BJ (cell line): ENCODE measurements around the gene IL1RL2. TPM values are rescaled to one million over a fixed set of nuclear protein-coding genes. Genes with fewer than 3 reads are reported as not detected.

Source experiments
- CTCF ChIA-PET: fragments of 350-600 bp; formaldehyde crosslinking; extraction: SDS; loops from one replicate; lab custom pipeline; 2021; ENCODE audit warnings: antibody characterized with exemption, inconsistent platforms; lab: Yijun Ruan, JAX
- POLR2A ChIA-PET: fragments of 300-600 bp; sonication (Branson Sonifier 250); formaldehyde crosslinking; extraction: SDS; loops from one replicate; lab custom pipeline; 2021; ENCODE audit warnings: antibody characterized with exemption; lab: Charles Lee
- DNase-seq: peaks from one replicate; pipeline ENCODE4 v3.0.0-alpha.2; 2011; ENCODE audit warnings: low read depth
- H3K27me3 ChIP-seq: 2 replicates; pipeline ENCODE4 v1.6.0; 2011; ENCODE audit warnings: low read length; ENCODE audit not compliant: control insufficient read depth, insufficient read depth
- H3K36me3 ChIP-seq: 2 replicates; pipeline ENCODE4 v1.5.1; 2011; ENCODE audit warnings: low read length; ENCODE audit not compliant: control insufficient read depth, insufficient read depth
- H3K4me3 ChIP-seq: 2 replicates; pipeline ENCODE4 v1.5.1; 2011; ENCODE audit warnings: low read depth, mild to moderate bottlenecking, control low read depth, low read length
- CTCF ChIP-seq: IDR thresholded peaks from 2 replicates; pipeline ENCODE4 v1.5.1; 2011; ENCODE audit warnings: low read depth, mild to moderate bottlenecking, control low read depth, inconsistent platforms, low read length, moderate library complexity; ENCODE audit not compliant: insufficient read depth
- polyA plus RNA-seq: library from polyadenylated mRNA; depleted of rRNA; stranded (reverse); fragments of >200 nt; gene quantifications from 2 replicates; pipeline ENCODE4 v1.2.3, GENCODE V29; 2011

Gene IL1RL2
- polyA plus RNA-seq, 1 experiment, result 0.09 TPM

GRCh38 chr2:102141011-102141943 is 45.5 kb upstream of the IL1RL2 start:
- no peak for TF ChIP-seq CTCF
- peak; percentile 91 for DNase-seq
- CTCF ChIA-PET, result interaction anchor here (0.6 to 2.2 kb wide), 10 partner anchors 11 to 186 kb away, joined by 3 to 9 read pairs (median 3); no protein-coding TSS in a partner anchor
- H3K4me3 ChIP-seq, result peak overlapping the region; percentile 55
- no peaks in the 10 kb centered on the region for H3K27me3 ChIP-seq
- POLR2A ChIA-PET, result interaction anchor here (0.6 to 1.5 kb wide), 4 partner anchors 77 to 378 kb away, joined by 3 to 5 read pairs (median 4); no protein-coding TSS in a partner anchor
- peaks cover 8% of the 10 kb centered on the region for H3K36me3 ChIP-seq

GRCh38 chr2:102141970-102142828 is 44.6 kb upstream of the IL1RL2 start, which contains the start of gene IL1R1:
IL1R1 (plus strand) TSS chr2:102142746; CDS start chr2:102157725, 14,979 bp downstream.
- no peaks in the 10 kb centered on the region for H3K27me3 ChIP-seq
- CTCF ChIA-PET, result interaction anchor here (0.6 to 2.2 kb wide), 13 partner anchors 12 to 186 kb away, joined by 3 to 9 read pairs (median 3); no protein-coding TSS in a partner anchor
- TF ChIP-seq CTCF, result no peak

GRCh38 chr2:102142829-102143449 is 43.9 kb upstream of the IL1RL2 start:
- peaks cover 13% of the 10 kb centered on the region for H3K36me3 ChIP-seq
- H3K4me3 ChIP-seq, result peak overlapping the region; percentile 61
- no peak for TF ChIP-seq CTCF
- POLR2A ChIA-PET, result no interaction called here
- no peaks in the 10 kb centered on the region for H3K27me3 ChIP-seq
- CTCF ChIA-PET, result interaction anchor here (1.1 to 3.2 kb wide), 6 partner anchors 19 to 123 kb away, joined by 3 to 16 read pairs (median 6); no protein-coding TSS in a partner anchor
- no peak for DNase-seq

More at GRCh38 chr2:102141970-102142828, 44.6 kb upstream of the IL1RL2 start, which contains the start of gene IL1R1:
- POLR2A ChIA-PET, result interaction anchor here (0.6 to 1.5 kb wide), 3 partner anchors 78 to 379 kb away, joined by 3 to 5 read pairs (median 4); no protein-coding TSS in a partner anchor
- Histone ChIP-seq H3K36me3 (peaks cover 13% of the 10 kb centered on the region), H3K4me3 (peak within 1 kb of the TSS; percentile 61)
- DNase-seq, result no peak

- DNase-seq, result no peak
- ChIA-PET CTCF (interaction anchor here (1.0 to 3.2 kb wide), 7 partner anchors 10 to 123 kb away, joined by 3 to 16 read pairs (median 3); no protein-coding TSS in a partner anchor), POLR2A (no interaction called here)
- Histone ChIP-seq H3K4me3 (peak overlapping the region; percentile 61), H3K36me3 (peaks cover 13% of the 10 kb centered on the region), H3K27me3 (no peaks in the 10 kb centered on the region)
- TF ChIP-seq CTCF, result peak; percentile 14; the same call in 1 of the 2 replicates
These were observed 43.3 kb upstream of the IL1RL2 start for GRCh38 chr2:102143450-102143985.
